Activated naive CD4-positive, alpha-beta T cell (primary cell): ENCODE measurements around the gene AP2A2.

Experiments used
- DNase-seq, 4 experiments: peaks; one replicate each; lab custom pipeline; 2025; lab: John Stamatoyannopoulos, UW

Gene AP2A2

GRCh38 chr11:996681-997080 lies 71.0 kb downstream of the AP2A2 start:
- no peak for DNase-seq

DNA sequence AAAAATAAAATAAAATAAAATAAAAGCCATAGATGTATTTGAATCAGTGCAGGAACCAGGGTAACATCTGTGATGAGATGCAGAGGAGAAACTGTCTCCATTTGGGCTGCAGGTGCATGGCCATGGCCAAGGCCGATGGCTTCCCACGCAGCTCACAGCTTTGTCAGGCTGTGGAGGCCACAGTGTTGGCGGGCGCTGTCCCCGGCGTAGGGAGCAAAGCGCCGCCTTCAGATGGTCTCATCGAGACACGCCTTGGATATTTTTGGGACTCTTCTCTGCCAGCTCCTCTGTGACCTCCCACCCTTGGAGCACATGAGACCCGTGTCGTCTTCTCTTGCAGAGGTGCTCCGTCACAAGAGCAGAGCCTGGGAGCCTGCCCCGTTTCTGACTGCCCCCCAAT lies 72.2 kb downstream of the AP2A2 start:
- DNase-seq: no peak

GRCh38 chr11:999009-999408 lies 73.3 kb downstream of the AP2A2 start:
- DNase-seq: no peak

DNA sequence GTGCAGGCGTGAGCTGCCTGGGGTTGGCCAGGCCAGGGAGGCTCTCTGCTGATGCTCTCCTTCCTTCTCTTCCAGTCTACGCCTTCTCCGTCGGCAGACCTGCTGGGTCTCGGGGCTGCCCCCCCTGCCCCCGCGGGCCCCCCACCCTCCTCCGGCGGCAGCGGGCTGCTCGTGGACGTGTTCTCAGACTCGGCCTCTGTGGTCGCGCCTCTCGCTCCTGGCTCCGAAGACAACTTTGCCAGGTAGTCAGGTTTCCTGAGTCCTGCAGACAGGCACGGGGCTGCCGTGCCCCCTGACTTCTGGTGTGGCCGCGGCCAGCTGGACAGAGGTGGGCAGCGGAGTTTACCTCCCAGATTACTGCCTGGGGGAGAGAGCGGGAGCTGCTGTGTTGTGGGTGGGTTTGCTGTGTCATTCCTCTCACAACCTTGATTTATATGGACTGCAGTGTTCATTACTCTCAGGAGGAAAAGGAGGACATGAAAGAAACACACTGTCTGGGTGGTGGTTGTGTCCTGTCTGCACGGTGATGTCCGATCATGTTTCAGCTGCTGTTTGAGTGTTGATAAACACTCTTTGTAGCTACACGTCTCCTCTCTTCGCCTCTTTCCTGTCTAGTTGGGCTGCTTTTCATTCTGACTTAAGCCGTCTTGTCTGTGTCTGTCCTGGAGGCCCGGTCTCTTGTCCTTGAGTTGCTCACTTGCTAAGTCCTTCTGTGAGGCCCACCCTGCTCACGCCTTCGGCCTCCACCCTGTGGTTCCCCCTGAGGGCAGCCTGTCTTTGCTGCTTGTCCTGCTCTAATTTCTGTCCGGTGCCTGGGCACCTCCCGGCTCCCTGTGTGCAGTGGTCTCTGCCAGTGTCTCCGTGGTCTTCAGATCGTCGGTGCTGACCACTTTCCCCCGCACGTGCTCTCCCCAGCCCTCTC lies 74.9 kb downstream of the AP2A2 start:
- DNase-seq: no peak

GRCh38 chr11:1001617-1002405 lies 76.1 kb downstream of the AP2A2 start:
- DNase-seq: no peak

DNA sequence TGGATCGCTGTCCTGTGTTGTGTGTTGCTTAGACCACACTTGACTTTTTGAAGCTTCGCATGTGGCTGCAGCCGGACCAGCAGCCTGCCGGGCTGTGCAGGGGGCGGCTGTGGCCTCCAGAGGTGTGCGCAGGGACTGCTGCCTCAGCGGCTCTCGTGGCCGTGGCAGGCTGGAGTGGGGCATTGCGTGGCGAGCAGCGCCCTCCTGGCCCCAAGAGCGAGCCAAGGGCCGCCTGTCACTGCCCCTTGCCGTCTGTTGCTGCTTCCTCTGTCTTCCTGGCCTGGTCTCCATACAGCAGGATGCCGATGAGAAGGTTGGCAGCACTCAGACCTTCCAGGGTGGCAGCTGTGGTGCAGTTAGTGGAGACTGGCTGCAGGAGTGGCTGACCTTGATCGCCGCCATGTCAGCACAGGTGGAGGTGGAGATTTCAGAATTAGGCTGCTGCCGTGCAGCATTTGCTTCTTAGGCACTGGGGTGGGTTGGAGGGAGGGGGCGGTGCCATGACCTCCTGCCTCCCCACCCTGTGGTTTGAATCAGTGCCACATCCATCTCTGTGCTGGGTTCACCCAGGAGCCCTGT lies 76.8 kb downstream of the AP2A2 start:
- DNase-seq: no peak

- no peak for DNase-seq
Observed at GRCh38 chr11:1003159-1003558, 77.5 kb downstream of the AP2A2 start.

DNA sequence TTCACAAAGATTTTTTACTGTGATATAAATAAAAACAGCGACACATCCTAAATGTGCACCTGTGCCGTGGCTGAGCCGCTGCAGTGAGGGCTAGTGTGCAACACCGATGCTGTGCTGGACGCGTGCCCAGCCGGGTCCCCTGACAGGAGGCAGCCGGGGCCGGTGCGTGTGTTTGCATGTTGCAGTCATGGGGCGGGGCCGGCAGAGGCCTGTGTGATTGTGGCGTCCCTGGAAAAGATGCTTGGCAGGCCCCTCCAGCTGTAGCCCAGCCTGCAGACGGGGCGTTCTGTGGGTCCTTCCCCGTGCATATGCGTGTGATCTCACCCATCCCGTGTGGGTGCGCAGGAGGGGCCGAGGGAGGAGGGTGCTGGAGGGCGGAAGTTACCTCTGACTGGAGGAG lies 80.3 kb downstream of the AP2A2 start:
- DNase-seq: no peak

DNA sequence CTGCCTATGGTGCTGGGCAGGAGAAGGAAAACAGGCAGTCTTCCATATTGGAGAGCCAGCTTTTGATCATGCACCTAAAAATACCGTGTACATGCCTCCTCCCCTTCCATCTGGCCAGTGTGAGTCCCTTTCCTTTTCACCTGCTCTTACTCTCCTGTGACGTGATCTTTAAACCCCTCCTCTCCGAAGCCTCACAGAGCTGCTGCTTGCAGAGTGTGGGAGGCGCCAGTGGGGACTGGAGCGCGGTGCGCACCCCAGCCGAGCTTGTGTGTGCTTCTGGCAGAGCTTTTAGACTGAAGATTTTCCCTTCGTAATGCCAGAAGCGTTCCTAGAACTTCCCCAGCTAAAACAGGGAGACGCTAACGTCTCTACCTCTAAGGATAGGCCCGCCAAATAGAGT lies 81.1 kb downstream of the AP2A2 start:
- no peak for DNase-seq

DNA sequence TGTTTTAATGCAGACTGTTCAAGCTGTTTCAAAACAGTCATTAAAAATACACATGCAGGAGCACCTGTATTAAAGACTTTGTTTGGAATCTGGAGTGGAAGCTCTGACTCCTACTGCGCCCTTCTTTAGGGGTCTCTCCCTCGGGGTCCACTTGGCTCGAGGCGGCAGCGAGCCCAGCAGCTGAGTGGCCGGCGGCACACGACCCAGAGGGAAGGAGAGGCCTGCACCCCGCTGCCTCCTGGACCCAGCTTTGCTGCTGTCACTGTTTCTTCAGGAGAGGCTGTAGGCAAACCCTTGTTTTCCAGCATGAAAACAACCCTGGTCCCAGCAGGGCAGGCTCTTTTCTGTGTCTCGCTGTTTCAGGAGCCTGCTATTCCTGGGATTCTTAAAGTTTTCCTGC lies 81.6 kb downstream of the AP2A2 start:
- DNase-seq: no peak

- no peak for DNase-seq
Observed at GRCh38 chr11:1008001-1008802, 82.5 kb downstream of the AP2A2 start.

GRCh38 chr11:1008803-1009145 lies 83.1 kb downstream of the AP2A2 start:
- no peak for DNase-seq

GRCh38 chr11:1009371-1009770 lies 83.7 kb downstream of the AP2A2 start:
- no peak for DNase-seq

DNA sequence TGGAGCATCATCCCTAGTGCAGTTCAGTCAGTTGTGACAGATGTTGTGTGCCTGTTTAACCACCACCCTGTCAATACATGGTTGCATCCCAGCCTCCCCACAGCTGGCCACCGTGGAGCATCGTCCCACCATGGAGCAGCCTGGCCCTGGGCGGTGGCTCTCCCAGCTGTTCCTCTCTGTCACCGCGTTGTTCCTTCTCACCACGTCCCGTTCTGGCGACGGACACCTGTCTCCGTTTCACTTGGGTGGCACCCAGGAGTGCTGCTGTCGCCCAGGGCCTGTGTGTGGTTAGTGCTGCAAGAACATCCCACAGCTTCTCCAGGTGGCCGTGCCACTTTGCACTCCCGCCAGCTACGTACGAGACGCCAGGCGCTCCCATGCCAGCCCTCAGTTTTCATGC lies 84.3 kb downstream of the AP2A2 start:
- no peak for DNase-seq

DNA sequence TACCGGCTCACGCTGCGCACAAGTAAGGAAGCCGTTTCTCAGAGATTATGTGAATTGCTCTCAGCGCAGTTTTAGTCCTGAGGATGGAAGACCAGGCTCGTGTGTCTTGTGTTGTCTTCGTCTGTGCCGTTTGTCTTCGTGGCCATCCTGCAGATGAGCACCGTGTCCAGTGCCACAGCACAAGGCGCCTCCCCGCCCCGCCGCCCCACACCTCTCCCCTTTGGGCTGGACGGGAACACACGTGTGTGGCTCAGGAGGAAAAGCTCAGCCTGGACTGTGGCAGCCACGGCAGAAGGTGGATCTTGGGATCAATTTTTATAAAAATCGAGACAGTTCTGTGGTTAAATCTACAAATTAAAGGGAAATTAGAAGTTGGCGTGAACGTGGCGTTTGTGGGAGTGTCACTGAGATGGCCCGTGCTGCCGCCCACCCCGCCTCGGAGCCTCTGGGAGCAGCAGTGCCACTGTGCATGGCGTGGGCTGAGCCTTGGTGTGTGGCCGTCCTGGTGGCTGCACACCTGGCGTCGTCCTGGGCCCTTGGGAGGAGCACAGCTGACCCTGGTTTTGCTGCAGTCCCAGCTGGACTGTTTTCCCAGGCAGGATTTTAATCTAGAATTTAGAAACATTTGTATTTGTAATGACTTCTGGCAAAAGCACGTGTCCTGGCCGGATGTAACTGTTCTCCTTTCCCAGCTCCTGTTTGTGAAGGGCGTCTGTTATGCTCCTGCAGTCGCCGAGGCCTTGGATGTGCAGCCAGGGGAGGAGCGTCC lies 85.1 kb downstream of the AP2A2 start:
- DNase-seq: no peak

GRCh38 chr11:1011320-1011698 lies 85.6 kb downstream of the AP2A2 start:
- DNase-seq: no peak

DNA sequence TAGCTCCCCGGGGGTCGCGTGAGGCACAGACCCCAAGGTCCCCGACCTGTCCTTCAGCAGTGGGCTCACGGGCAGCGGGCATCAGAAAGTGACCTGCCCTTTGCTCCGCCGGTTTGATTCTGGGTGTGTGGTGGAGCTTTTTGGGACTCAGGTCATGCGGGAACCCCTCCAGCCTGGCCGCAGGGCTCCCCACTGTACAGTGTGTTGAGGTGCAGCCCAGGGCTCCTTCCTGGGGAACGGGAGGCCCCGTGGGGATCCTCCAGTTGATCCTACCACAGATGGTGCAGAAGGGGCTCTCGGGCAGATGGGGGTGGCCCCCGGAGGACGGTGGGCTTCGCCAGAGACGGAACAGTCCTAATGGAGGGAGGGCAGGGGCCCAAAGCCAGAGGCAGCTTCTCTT lies 86.6 kb downstream of the AP2A2 start:
- DNase-seq: no peak

GRCh38 chr11:1012740-1013630 lies 87.3 kb downstream of the AP2A2 start:
- DNase-seq: no peak

- DNase-seq: no peak
Observed at GRCh38 chr11:1013631-1013935, 87.9 kb downstream of the AP2A2 start.

DNA sequence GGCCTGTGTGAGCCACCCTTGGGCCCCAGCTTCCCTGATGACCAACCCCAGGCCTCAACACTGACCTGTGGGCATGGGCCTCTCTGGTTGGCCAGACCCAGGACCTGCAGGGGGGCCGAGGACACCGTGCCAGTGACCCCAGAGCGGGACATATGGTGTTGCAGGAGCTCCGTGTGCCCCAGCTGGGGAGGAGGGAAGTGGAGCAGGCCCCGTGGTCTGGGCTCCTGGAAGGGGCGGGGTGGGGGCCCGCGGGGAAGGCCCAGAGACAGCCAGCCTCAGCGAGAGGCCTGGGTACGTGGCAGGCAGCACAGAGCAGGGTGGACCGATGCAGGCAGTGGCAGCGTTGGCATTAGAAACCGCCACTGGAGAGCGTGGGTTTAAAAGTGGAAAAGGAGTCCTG lies 88.6 kb downstream of the AP2A2 start:
- no peak for DNase-seq

- DNase-seq: no peak
Observed at GRCh38 chr11:1015064-1015463, 89.4 kb downstream of the AP2A2 start.
